ENCODE results near the gene UBE2F.
"Not testable (repeated sequence)": the region's sequence is repeated elsewhere in the genome, so short reads cannot be mapped to it uniquely, and the experiment has no call there.

The UBE2F gene

GRCh38 chr2:238031751-238032150, 64.9 kb downstream of the UBE2F start:
- H3K4me2 ChIP-seq = no peak overlapping the region
- peaks cover 7 to 14% (median 10%) of the 10 kb centered on the region in 10 experiments; a peak in 18 of 20 replicates for H3K4me1 ChIP-seq
- H3K9me3 ChIP-seq (replicated peaks in 1 of 11) = no peaks in the 10 kb centered on the region
- H3K9ac ChIP-seq = no peak overlapping the region
- H3K27me3 ChIP-seq = no peaks in the 10 kb centered on the region
- no peak overlapping the region for H3K27ac ChIP-seq
- peaks cover 0 to 34% (median 4%) of the 10 kb centered on the region in 11 experiments; a peak in 5 of 22 replicates for H4K20me1 ChIP-seq
- peaks cover 42 to 100% (median 90%) of the 10 kb centered on the region in 11 experiments for H3K36me3 ChIP-seq
- H3K4me3 ChIP-seq = no peak overlapping the region
- TF ChIP-seq Cebpa-rat (IDR thresholded peaks at IDR 0.05) = no peak

- H3K9ac ChIP-seq = no peak overlapping the region
- H3K9me3 ChIP-seq (replicated peaks in 1 of 11) = no peaks in the 10 kb centered on the region
- no peak for TF ChIP-seq Cebpa-rat (IDR thresholded peaks at IDR 0.05)
- peaks cover 0 to 23% (median under 1%) of the 10 kb centered on the region in 11 experiments; a peak in 5 of 22 replicates for H4K20me1 ChIP-seq
- H3K36me3 ChIP-seq = peaks cover 53 to 100% (median 91%) of the 10 kb centered on the region in 11 experiments
- H3K27ac ChIP-seq = no peak overlapping the region
- H3K4me3 ChIP-seq = no peak overlapping the region
- no peak overlapping the region for H3K4me2 ChIP-seq
- H3K27me3 ChIP-seq = no peaks in the 10 kb centered on the region
- H3K4me1 ChIP-seq = peaks cover 0 to 4% (median 3%) of the 10 kb centered on the region in 10 experiments; a peak in 14 of 20 replicates
These were observed 66.0 kb downstream of the UBE2F start for GRCh38 chr2:238032755-238033337.

DNA sequence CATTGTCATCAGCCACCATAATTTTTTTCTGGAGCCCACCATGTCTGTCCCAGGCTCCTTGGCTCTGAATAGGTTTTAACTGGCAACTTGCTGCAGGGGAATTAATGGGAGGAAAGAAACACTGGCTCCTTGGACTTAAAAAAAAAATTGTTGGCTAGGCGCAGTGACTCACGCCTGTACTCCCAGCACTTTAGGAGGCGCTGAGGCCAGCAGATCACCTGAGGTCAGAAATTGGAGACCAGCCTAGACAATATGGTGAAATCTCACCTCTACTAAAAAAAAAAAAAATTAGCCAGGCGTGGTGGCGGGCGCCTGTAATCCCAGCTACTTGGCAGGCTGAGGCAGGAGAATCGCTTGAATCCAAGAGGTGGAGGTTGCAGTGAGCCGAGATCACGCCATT, 67.2 kb downstream of the UBE2F start:
- not testable (repeated sequence) for H3K9ac ChIP-seq; H3K4me1 ChIP-seq; H3K9me3 ChIP-seq (replicated peaks in 1 of 11); H3K27ac ChIP-seq; H3K4me2 ChIP-seq; H3K27me3 ChIP-seq; H3K4me3 ChIP-seq
- H3K36me3 ChIP-seq = peaks cover 62 to 100% (median 97%) of the 10 kb centered on the region in 11 experiments
- peaks cover 0 to 18% (median 0%) of the 10 kb centered on the region in 11 experiments; a peak in 2 of 22 replicates for H4K20me1 ChIP-seq

- Histone ChIP-seq H4K20me1 (peaks cover 0 to 23% (median 0%) of the 10 kb centered on the region in 11 experiments; a peak in 4 of 22 replicates), H3K27ac (no peak overlapping the region), H3K4me1 (no peaks in the 10 kb centered on the region), H3K9ac (no peak overlapping the region), H3K27me3 (no peaks in the 10 kb centered on the region), H3K4me3 (no peak overlapping the region), H3K9me3 (replicated peaks in 1 of 11) (no peaks in the 10 kb centered on the region), H3K36me3 (peaks cover 79 to 100% (median 97%) of the 10 kb centered on the region in 11 experiments), H3K4me2 (no peak overlapping the region)
- TF ChIP-seq Cebpa-rat (IDR thresholded peaks at IDR 0.05) = no peak
These were observed 71.4 kb downstream of the UBE2F start for GRCh38 chr2:238038203-238038602.

DNA sequence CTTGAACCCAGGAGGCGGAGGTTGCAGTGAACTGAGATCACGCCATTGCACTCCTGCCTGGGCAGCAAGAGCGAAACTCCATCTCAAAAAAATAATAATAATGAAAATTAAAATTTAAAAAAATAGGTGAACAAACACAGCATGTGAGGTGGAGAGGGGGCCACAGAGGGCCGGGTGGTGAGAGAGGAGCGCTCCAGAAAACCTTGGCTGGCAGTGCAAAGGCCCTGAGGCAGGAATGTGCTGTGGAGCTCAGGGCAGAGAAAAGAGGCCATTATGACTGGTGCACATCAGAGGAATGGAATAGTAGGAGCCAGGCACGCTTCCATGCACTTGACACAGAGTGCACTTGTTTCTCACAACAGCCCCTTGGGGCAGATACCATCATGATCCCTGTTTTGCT, 72.3 kb downstream of the UBE2F start:
- Histone ChIP-seq H3K27me3 (no peaks in the 10 kb centered on the region), H3K4me1 (no peaks in the 10 kb centered on the region), H3K27ac (no peak overlapping the region), H4K20me1 (peaks cover 0 to 22% (median 0%) of the 10 kb centered on the region in 11 experiments; a peak in 4 of 22 replicates), H3K9me3 (replicated peaks in 1 of 11) (no peaks in the 10 kb centered on the region), H3K36me3 (peaks cover 77 to 100% (median 94%) of the 10 kb centered on the region in 11 experiments), H3K4me3 (no peak overlapping the region), H3K4me2 (no peak overlapping the region), H3K9ac (no peak overlapping the region)
- no peak for TF ChIP-seq Cebpa-rat (IDR thresholded peaks at IDR 0.05)

GRCh38 chr2:238039985-238040384, 73.2 kb downstream of the UBE2F start:
- peaks cover 71 to 99% (median 88%) of the 10 kb centered on the region in 11 experiments for H3K36me3 ChIP-seq

DNA sequence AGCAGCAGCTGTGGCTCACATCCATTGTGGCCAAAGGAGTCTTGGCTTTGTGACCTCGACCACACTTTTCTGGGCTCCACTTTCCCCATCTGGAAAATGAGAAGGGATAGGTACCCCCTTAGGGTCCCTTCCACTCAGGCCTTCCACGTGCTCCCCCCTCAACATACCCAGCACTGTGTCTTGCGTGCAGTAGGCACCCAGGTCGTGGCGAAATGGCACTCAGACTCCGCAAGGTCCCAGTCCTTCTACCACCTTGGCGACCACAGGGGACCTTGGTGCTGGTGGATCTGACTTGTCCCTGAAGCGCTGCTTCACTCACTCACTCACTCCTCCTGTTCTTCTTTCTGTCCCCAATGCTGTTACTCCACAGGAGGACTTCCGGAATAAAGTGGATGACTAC, 74.1 kb downstream of the UBE2F start:
- Histone ChIP-seq H3K27ac (no peak overlapping the region), H3K36me3 (peaks cover 66 to 99% (median 83%) of the 10 kb centered on the region in 11 experiments), H3K27me3 (no peaks in the 10 kb centered on the region), H3K9me3 (replicated peaks in 1 of 11) (no peaks in the 10 kb centered on the region), H4K20me1 (peaks cover 0 to 22% (median 0%) of the 10 kb centered on the region in 11 experiments; a peak in 4 of 22 replicates), H3K4me3 (no peak overlapping the region), H3K4me1 (no peaks in the 10 kb centered on the region), H3K9ac (no peak overlapping the region), H3K4me2 (no peak overlapping the region)
- TF ChIP-seq Cebpa-rat (IDR thresholded peaks at IDR 0.05) = no peak

More at GRCh38 chr2:238039985-238040384, 73.2 kb downstream of the UBE2F start:
- H3K4me2 ChIP-seq = no peak overlapping the region
- no peak overlapping the region for H3K4me3 ChIP-seq
- no peak for TF ChIP-seq Cebpa-rat (IDR thresholded peaks at IDR 0.05)
- no peaks in the 10 kb centered on the region for H3K27me3 ChIP-seq
- H3K27ac ChIP-seq = no peak overlapping the region
- no peaks in the 10 kb centered on the region for H3K9me3 ChIP-seq (replicated peaks in 1 of 11)
- H4K20me1 ChIP-seq = peaks cover 0 to 22% (median 0%) of the 10 kb centered on the region in 11 experiments; a peak in 4 of 22 replicates
- H3K4me1 ChIP-seq = no peaks in the 10 kb centered on the region
- H3K9ac ChIP-seq = no peak overlapping the region

DNA sequence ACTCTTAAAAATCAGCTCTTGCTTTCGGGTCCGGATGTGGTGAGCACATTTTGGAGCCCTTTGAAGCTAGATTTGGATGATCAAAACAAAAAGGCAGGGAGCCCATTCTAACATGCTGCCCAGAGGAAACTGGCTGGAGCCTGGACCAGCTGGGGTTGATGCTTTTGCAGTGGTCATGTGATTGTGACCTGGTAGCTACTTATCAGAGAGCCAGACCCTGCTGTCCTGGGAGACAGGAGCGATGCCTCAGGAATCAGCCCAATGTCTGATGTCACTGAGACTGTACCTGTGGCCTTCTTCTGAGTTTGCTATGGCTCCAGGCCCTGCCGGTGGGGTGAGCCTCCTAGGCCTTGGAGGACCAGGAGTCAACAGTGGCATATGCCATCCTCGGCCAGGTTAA, 75.3 kb downstream of the UBE2F start:
- Histone ChIP-seq H4K20me1 (peaks cover 0 to 22% (median 0%) of the 10 kb centered on the region in 11 experiments; a peak in 4 of 22 replicates), H3K9me3 (replicated peaks in 1 of 11) (peaks cover 0 to 11% (median 0%) of the 10 kb centered on the region in 11 experiments; a peak in 1 of 22 replicates), H3K27ac (no peak overlapping the region), H3K27me3 (no peaks in the 10 kb centered on the region), H3K9ac (no peak overlapping the region), H3K4me1 (no peaks in the 10 kb centered on the region), H3K4me2 (no peak overlapping the region), H3K36me3 (peaks cover 54 to 99% (median 71%) of the 10 kb centered on the region in 11 experiments), H3K4me3 (no peak overlapping the region)
- no peak for TF ChIP-seq Cebpa-rat (IDR thresholded peaks at IDR 0.05)

DNA sequence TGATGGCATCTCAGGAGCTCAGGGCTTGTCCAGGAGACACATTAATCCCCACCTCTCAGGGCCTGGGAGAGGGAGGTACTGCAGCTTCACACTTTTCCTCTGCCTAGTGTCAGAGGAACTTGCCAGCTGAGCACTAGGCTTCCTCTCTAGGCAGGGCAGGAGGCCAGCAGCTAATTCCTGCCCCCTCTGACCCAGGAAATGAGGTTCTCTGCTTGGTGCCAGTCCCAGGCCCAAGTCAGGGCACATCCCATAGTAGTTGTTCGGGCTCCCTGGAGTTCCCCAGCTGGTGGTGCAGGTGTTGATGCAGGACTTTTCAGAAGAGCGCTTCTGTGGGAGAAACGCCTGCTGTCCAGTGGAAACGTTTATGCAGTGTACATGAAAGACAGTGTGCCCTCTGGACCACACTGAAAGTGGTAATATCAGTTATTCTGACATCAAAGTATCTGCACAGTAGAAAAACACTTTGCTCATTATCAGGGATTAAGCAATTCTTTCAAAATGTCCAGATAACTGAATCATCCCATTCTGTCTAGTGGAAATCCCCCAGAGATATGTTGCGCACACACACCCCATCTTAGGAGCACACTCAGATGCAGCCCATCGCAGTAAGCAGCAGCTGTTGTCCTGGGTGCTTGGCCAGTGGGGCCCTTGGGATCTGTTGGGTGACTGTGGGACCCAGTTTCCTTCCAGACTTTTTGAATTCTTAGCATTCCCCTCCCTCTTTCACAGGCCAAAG, 76.2 kb downstream of the UBE2F start:
- TF ChIP-seq Cebpa-rat (IDR thresholded peaks at IDR 0.05) = no peak
- Histone ChIP-seq H4K20me1 (peaks cover 0 to 22% (median 0%) of the 10 kb centered on the region in 11 experiments; a peak in 4 of 22 replicates), H3K27me3 (no peaks in the 10 kb centered on the region), H3K9me3 (replicated peaks in 1 of 11) (peaks cover 0 to 19% (median 1%) of the 10 kb centered on the region in 11 experiments; a peak in 9 of 22 replicates), H3K36me3 (peaks cover 45 to 93% (median 62%) of the 10 kb centered on the region in 11 experiments), H3K4me1 (no peaks in the 10 kb centered on the region), H3K9ac (no peak overlapping the region), H3K4me2 (no peak overlapping the region), H3K27ac (no peak overlapping the region), H3K4me3 (no peak overlapping the region)
